HPDE6-E6E7 (cell line): ENCODE data around the gene DNMT3B.
"Not testable (repeated sequence)": the region's sequence is repeated elsewhere in the genome, so short reads cannot be mapped to it uniquely, and the experiment has no call there.

Source experiments
- DNase-seq: peaks from one replicate; pipeline ENCODE4 v3.0.0; 2011; ENCODE audit warnings: missing footprints; ENCODE audit errors: extremely low spot score

The DNMT3B gene

GRCh38 chr20:32763202-32764004 lies 1.2 kb downstream of the DNMT3B start:
- no peak for DNase-seq

GRCh38 chr20:32764005-32764960 lies 2.1 kb downstream of the DNMT3B start:
- no peak for DNase-seq

- DNase-seq: not testable (repeated sequence)
Measured at GRCh38 chr20:32765230-32765875, 3.2 kb downstream of the DNMT3B start.

- no peak for DNase-seq
Measured at GRCh38 chr20:32767418-32768198, 5.4 kb downstream of the DNMT3B start.

- DNase-seq: no peak
Measured at GRCh38 chr20:32772046-32772445, 9.9 kb downstream of the DNMT3B start.

- DNase-seq: no peak
Measured at GRCh38 chr20:32773223-32773622, 11.0 kb downstream of the DNMT3B start.

GRCh38 chr20:32773855-32774254 lies 11.7 kb downstream of the DNMT3B start:
- DNase-seq: no peak

- DNase-seq: peak; percentile 86
Measured at GRCh38 chr20:32775336-32775991, 13.3 kb downstream of the DNMT3B start.

GRCh38 chr20:32777177-32777956 lies 15.2 kb downstream of the DNMT3B start:
- DNase-seq: no peak

- DNase-seq: no peak
Measured at GRCh38 chr20:32779500-32780211, 17.5 kb downstream of the DNMT3B start.

- no peak for DNase-seq
Measured at GRCh38 chr20:32780278-32780677, 18.1 kb downstream of the DNMT3B start.

- DNase-seq: no peak
Measured at GRCh38 chr20:32780749-32781655, 18.8 kb downstream of the DNMT3B start.

GRCh38 chr20:32784369-32785080 lies 22.3 kb downstream of the DNMT3B start:
- DNase-seq: no peak

- no peak for DNase-seq
Measured at GRCh38 chr20:32786059-32786760, 24.0 kb downstream of the DNMT3B start.

GRCh38 chr20:32787168-32787567 lies 25.0 kb downstream of the DNMT3B start:
- no peak for DNase-seq

GRCh38 chr20:32789896-32790750 lies 27.9 kb downstream of the DNMT3B start:
- DNase-seq: peak; percentile 98
